Measurements from ENCODE around the gene ZNF493. TPM values are rescaled to one million over a fixed set of nuclear protein-coding genes. Genes with fewer than 3 reads are reported as not detected.

The ZNF493 gene
- 22.1 and 22.4 TPM in 2 replicates for total RNA-seq

DNA sequence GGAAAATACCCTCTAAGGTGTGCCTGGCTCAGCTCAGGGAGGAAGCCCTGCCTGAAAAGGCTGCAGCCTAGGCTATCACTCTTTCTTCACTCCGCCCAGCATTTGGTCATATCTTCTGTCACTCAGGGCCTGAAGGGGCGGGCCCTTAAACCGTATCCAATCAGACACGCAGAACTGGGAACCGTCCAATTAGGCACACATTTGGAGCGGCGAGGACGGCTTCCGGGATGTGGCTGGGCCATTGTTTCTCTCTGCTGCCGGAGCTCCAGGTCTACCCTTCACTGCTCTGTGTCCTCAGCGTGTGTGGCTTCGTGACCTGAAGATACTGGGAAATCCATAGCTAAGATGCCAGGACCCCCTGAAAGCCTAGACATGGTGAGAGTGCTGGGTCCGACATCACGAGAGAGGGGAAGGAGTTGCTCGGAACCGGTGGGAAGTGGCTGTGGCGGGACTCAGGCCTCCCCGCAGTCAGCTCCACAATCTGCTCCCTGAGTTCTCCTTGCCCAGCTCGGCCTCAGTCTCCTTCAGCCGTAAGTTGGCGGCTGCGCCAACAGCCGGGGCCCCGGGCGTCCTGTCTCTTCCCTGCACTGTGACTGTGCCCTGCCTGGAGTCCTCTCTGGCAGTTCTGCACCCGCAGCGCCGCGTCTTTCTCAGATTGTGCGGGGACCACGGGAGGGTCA, at the start of gene ZNF493:
ZNF493 (plus strand) TSS at position 241 of the 680 bp plus-strand sequence; CDS start at position 346, 105 bp downstream.
- peak; percentile 89 for DNase-seq (ENCODE audit: insufficient read length, low spot score, missing footprints)
- no peaks in the 10 kb centered on the region for H4K20me1 ChIP-seq (ENCODE audit: insufficient read depth, low read length)
- peak within 1 kb of the TSS; percentile 82 for H3K4me3 ChIP-seq (ENCODE audit: insufficient read depth, low read length)
- H2AFZ ChIP-seq (ENCODE audit: low read length), result peak within 1 kb of the TSS; percentile 97
- H3K4me1 ChIP-seq (ENCODE audit: insufficient read depth, low read length), result peaks cover 11% of the 10 kb centered on the region
- H3K4me2 ChIP-seq (ENCODE audit: insufficient read depth, low read length), result peak within 1 kb of the TSS; percentile 86
- peaks cover 4% of the 10 kb centered on the region for H3K36me3 ChIP-seq (ENCODE audit: insufficient read depth, low read length)
- no peaks in the 10 kb centered on the region for H3K27me3 ChIP-seq (ENCODE audit: insufficient read depth, low read length)
- peak within 1 kb of the TSS; percentile 82 for H3K27ac ChIP-seq (ENCODE audit: low read depth, low read length)
- H3K79me2 ChIP-seq (ENCODE audit: insufficient read depth, low read length), result peaks cover 24% of the 10 kb centered on the region
- TF ChIP-seq CTCF (IDR thresholded peaks at IDR 0.05; ENCODE audit: extremely low read depth, low read depth, low read length), result no peak
- H3K9me3 ChIP-seq (ENCODE audit: low read depth, low read length), result peaks cover 2% of the 10 kb centered on the region

- H3K27me3 ChIP-seq (ENCODE audit: insufficient read depth, low read length), result no peaks in the 10 kb centered on the region
- H2AFZ ChIP-seq (ENCODE audit: low read length), result no peak overlapping the region
- H3K4me1 ChIP-seq (ENCODE audit: insufficient read depth, low read length), result no peaks in the 10 kb centered on the region
- H3K4me3 ChIP-seq (ENCODE audit: insufficient read depth, low read length), result no peak overlapping the region
- no peak for DNase-seq (ENCODE audit: insufficient read length, low spot score, missing footprints)
- TF ChIP-seq CTCF (IDR thresholded peaks at IDR 0.05; ENCODE audit: extremely low read depth, low read depth, low read length), result no peak
- H3K9me3 ChIP-seq (ENCODE audit: low read depth, low read length), result no peaks in the 10 kb centered on the region
- no peak overlapping the region for H3K4me2 ChIP-seq (ENCODE audit: insufficient read depth, low read length)
- no peaks in the 10 kb centered on the region for H3K79me2 ChIP-seq (ENCODE audit: insufficient read depth, low read length)
- no peaks in the 10 kb centered on the region for H4K20me1 ChIP-seq (ENCODE audit: insufficient read depth, low read length)
- no peaks in the 10 kb centered on the region for H3K36me3 ChIP-seq (ENCODE audit: insufficient read depth, low read length)
- no peak overlapping the region for H3K27ac ChIP-seq (ENCODE audit: low read depth, low read length)
These were observed 44.1 kb upstream of the ZNF493 start for GRCh38 chr19:21352830-21353229.

GRCh38 chr19:21358768-21359451, 38.0 kb upstream of the ZNF493 start, which contains the start of gene ZNF738:
Gene ZNF738 (plus strand): TSS chr19:21359000. CDS start chr19:21359141, 141 bp downstream.
- Histone ChIP-seq H3K4me2 (ENCODE audit: insufficient read depth, low read length) (peak within 1 kb of the TSS; percentile 85), H3K4me3 (ENCODE audit: insufficient read depth, low read length) (peak within 1 kb of the TSS; percentile 95), H3K36me3 (ENCODE audit: insufficient read depth, low read length) (peaks cover 5% of the 10 kb centered on the region), H3K9me3 (ENCODE audit: low read depth, low read length) (no peaks in the 10 kb centered on the region), H3K27me3 (ENCODE audit: insufficient read depth, low read length) (no peaks in the 10 kb centered on the region), H3K4me1 (ENCODE audit: insufficient read depth, low read length) (peaks cover 6% of the 10 kb centered on the region), H2AFZ (ENCODE audit: low read length) (peak within 1 kb of the TSS; percentile 98), H4K20me1 (ENCODE audit: insufficient read depth, low read length) (no peaks in the 10 kb centered on the region), H3K79me2 (ENCODE audit: insufficient read depth, low read length) (peaks cover 18% of the 10 kb centered on the region), H3K27ac (ENCODE audit: low read depth, low read length) (peak within 1 kb of the TSS; percentile 91)
- peak; percentile 93 for DNase-seq (ENCODE audit: insufficient read length, low spot score, missing footprints)
- no peak for TF ChIP-seq CTCF (IDR thresholded peaks at IDR 0.05; ENCODE audit: extremely low read depth, low read depth, low read length)

- no peak for TF ChIP-seq CTCF (IDR thresholded peaks at IDR 0.05; ENCODE audit: extremely low read depth, low read depth, low read length)
These were observed 34.6 kb upstream of the ZNF493 start for GRCh38 chr19:21362291-21362690.

More at GRCh38 chr19:21362291-21362690, 34.6 kb upstream of the ZNF493 start:
- H3K27me3 ChIP-seq (ENCODE audit: insufficient read depth, low read length), result no peaks in the 10 kb centered on the region
- no peaks in the 10 kb centered on the region for H4K20me1 ChIP-seq (ENCODE audit: insufficient read depth, low read length)
- H3K27ac ChIP-seq (ENCODE audit: low read depth, low read length), result no peak overlapping the region
- H2AFZ ChIP-seq (ENCODE audit: low read length), result no peak overlapping the region
- peak; percentile 1 for DNase-seq (ENCODE audit: insufficient read length, low spot score, missing footprints)
- peaks cover 21% of the 10 kb centered on the region for H3K79me2 ChIP-seq (ENCODE audit: insufficient read depth, low read length)
- peaks cover 14% of the 10 kb centered on the region for H3K36me3 ChIP-seq (ENCODE audit: insufficient read depth, low read length)
- no peak overlapping the region for H3K4me3 ChIP-seq (ENCODE audit: insufficient read depth, low read length)
- peaks cover 6% of the 10 kb centered on the region for H3K4me1 ChIP-seq (ENCODE audit: insufficient read depth, low read length)
- H3K4me2 ChIP-seq (ENCODE audit: insufficient read depth, low read length), result no peak overlapping the region
- no peaks in the 10 kb centered on the region for H3K9me3 ChIP-seq (ENCODE audit: low read depth, low read length)

Measured in osteoblast (primary cell).